KBM-7 (cell line): ENCODE data around the gene ATP8B3.

Source experiments
- DNase-seq: peaks from one replicate; pipeline ENCODE4 v3.0.0-alpha.2; 2015
- in situ Hi-C: fragments of 300-500 bp; cut with MboI; formaldehyde crosslinking; loops from 2 replicates; pipeline ENCODE4 v1.14.3; 2020; ENCODE audit warnings: low sequenced_read_pairs, low pct_unique_long_range_greater_than_20kb, mixed read lengths

The ATP8B3 gene

GRCh38 chr19:1752757-1753728 is 59.0 kb downstream of the ATP8B3 start, which contains the start of gene ONECUT3:
Gene ONECUT3 (plus strand): TSS chr19:1753506. CDS start chr19:1753663, 157 bp downstream.
- in situ Hi-C loops = no loop called here
- DNase-seq = no peak

- DNase-seq = peak; percentile 53
- in situ Hi-C loops = no loop called here
Observed at GRCh38 chr19:1752009-1752756, 59.9 kb downstream of the ATP8B3 start.

DNA sequence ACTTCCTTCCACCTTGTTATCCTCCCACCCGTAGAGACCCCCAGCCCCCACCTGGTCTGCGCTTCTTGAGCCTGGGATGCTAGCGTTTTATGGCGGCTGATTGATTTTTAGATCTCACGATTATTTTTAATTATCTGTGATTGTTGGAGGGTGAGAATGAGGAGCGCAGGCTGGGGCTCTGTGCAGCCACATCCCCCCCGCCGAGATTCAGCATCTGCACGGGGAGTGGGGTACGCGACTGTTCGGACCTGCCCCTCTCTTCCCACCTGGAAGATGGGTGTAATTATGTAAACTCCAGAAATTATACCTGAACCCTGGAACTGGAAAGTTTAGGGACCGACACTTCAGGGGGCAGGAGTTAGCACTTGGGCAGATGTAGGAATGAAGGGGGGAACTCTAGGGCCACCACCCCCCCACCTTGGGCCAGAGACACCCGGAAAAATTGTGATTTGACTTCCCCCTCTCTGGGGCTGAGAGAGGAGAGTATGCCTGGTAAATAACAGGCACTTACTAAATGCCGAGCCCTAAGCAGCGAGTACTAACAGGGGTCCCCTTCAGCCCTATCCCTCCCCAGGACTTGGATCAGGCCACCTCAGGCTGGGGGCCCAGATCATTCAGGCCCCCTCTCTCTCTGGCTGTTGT is 60.6 kb downstream of the ATP8B3 start:
- in situ Hi-C loops = no loop called here
- DNase-seq = no peak

GRCh38 chr19:1750343-1751021 is 61.6 kb downstream of the ATP8B3 start:
- in situ Hi-C loops = no loop called here

DNA sequence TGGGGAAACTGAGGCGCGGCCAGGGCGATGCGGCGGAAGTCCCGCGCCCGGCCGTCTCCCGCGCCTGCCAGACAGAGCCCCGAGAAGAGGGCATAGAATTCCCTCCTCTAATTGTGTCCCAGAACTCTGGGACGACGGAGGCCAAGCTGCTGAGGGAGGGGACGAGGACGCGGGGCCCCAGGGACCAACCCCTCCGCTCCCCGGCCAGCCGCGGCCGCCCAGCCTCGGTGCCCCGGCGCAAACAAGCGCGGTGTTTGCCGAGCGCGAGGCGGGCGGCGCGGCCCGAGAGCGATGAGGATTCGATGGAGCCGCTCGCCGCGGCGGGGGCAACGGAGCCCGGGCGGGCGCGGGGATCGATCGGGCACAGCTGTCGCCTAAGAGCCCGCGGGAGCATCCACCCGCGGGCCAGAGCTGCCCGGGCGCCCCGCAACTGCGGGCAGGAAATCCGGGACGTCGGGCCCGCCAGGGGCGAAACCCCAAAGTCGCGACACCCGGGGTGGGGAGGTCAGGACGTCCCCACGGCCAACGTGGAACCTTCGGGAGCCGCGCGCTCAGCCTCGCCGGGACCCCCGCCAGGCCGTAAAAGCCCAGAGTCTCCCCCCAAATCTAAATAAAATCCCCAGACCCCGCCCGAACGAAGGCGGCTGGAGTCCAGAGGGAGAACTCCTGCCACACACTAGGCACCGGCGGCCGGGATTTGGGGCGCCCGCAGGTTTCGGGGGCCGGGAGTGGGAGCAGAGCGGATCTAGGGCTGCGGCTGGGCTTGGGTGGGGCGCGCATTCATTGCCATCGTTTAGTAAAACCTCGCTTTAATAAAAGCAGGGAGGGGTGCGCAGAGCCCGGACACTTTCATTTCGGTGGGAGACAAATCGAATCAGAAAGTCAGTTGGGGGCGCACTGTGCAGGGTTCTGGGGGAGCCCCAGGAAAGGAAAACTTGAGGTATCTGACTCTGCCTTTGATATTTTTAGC is 62.4 kb downstream of the ATP8B3 start:
- in situ Hi-C loops = no loop called here
- no peak for DNase-seq

More at GRCh38 chr19:1750343-1751021, 61.6 kb downstream of the ATP8B3 start:
- DNase-seq = no peak

DNA sequence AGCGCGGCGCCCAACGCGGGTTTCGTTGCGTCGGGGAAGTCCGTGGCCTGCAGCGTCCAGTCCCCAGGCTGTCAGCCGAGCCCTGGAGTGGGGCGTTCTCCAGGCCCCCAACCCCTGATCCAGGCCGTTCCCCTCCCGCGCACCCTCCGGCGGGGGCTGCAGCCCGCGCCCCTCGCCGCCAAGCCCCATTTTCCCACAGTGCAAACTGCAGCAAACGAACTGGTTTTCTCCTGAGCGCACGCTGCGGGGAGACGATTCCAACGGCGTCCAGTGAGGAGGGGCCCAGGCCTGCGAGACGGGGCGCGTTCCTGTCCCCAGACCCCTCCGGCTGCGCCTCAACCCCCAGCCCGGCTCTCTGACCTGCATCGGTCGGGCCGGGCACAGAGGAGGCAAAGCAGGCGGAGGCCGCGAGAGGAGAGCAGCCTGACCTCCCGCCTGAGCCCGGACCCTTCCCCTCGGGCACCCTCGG is 63.2 kb downstream of the ATP8B3 start:
- in situ Hi-C loops = no loop called here
- DNase-seq = no peak

DNA sequence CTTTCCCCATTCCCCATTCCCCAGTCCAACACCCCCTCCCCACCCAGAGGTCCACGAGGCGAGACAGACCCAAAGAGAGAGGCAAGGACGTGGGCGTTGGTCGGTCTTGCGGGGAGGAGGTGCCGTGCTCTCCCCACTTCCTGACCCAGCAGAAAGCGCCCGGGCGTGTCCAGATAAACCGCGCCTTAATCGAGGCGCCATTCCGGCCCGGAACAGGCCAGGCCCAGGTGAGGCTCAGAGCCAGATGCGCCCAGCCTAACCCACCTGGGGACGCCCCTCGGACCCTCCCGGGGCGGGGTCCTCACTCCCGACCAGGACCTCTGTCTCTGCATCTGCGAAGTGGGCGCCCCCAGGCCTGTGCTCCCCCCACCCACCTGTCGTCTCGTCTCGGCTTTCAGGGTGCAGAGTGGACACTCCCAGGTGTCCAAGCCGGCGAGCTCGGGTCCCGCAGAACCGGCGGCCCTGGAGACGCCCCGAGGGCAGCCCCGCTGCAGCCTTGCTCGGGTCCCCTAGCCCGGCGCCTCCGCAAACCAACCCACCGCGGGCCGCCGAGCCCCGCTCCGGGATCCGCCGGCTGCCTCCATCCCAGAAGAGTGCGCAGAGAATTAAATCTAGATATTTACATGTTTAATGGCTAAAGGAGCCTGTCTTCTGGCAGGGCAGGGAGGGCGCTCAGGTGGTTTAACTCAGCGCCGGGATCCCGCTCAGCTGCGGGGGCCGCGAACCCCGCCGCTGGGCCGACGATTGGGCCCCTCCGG is 63.8 kb downstream of the ATP8B3 start:
- no peak for DNase-seq

DNA sequence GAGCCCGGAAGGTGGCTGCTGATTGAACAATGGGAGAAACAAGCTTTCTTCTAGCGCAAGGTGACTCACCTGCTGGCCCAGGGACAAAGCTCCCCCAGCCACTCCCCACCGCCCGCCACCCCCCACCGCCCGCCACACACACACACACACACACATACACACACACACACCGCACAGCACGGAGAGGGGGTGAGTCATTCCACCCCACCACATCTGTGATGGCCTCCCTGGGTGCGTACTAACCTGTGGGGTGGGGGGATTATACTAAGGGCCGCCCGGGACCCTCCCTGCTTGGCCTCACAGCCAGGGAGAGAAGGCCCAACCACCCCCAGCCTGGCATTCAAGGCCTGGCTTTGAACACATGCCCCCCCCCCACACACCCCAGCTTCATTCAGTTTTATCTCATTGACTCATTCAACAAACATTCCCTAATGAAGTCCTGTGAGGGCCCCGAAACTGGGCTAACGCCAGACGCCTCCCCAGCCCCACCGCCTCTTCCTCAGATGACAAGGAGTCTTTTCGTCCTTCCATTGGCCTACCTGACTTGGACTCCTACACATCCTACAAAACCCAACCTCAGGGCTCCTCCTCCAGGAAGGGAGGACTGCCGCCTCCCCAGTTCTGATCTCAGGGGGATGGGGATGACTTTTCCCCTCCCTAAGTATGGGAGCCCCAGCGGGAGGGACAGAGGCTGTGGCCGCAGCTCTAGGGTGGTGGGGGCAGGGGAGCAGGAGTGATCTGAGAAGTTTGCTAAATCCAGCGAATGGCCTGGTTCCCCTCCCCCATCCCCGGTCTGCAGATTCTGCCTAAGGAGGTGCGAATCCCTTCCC is 64.6 kb downstream of the ATP8B3 start:
- in situ Hi-C loops = no loop called here
- DNase-seq = peak; percentile 86

More for the DNA sequence above, 63.8 kb downstream of the ATP8B3 start:
- in situ Hi-C loops = no loop called here

- in situ Hi-C loops = no loop called here
- DNase-seq = no peak
Observed at GRCh38 chr19:1746401-1747284, 65.4 kb downstream of the ATP8B3 start.

GRCh38 chr19:1745589-1746031 is 66.5 kb downstream of the ATP8B3 start:
- in situ Hi-C loops = no loop called here

DNA sequence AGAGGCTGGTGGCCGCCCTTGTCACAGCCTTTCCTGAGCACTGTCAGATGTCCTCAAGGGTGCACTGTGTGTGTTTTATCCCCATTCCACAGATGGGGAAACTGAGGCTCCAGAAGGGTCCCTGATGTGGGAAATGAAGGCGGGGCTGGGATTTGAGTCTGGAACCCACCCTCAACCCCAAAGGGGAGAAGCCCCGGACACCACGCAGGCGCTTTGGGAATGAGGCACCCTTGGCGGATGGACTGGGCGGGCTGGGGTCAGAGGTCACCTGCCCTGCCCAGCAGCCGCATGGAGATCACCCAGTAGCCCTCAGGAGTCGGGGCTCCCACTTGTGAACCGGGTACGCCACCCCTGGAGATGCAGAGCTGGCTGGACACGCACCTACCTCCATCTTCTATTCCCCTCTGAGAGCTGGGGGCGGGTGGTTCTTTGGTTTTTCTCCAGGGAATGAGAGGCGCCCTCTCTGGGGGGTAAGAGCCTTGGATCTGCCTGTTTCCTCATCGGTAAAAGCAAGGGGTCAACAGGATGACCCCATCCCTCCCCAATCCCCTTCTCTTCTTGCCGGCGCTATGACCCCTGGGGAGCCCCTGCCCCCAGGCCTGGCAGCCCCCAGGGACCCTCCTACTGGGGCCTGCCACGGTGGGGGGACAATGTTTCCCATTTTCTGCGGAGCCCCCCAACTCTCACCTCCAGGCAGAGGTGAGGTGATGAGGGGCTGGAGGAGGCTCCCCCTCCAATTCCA is 67.1 kb downstream of the ATP8B3 start:
- no peak for DNase-seq
- in situ Hi-C loops = no loop called here

More at GRCh38 chr19:1745589-1746031, 66.5 kb downstream of the ATP8B3 start:
- DNase-seq = peak; percentile 48

- DNase-seq = no peak
- in situ Hi-C loops = no loop called here
Observed at GRCh38 chr19:1744133-1744665, 67.9 kb downstream of the ATP8B3 start.

DNA sequence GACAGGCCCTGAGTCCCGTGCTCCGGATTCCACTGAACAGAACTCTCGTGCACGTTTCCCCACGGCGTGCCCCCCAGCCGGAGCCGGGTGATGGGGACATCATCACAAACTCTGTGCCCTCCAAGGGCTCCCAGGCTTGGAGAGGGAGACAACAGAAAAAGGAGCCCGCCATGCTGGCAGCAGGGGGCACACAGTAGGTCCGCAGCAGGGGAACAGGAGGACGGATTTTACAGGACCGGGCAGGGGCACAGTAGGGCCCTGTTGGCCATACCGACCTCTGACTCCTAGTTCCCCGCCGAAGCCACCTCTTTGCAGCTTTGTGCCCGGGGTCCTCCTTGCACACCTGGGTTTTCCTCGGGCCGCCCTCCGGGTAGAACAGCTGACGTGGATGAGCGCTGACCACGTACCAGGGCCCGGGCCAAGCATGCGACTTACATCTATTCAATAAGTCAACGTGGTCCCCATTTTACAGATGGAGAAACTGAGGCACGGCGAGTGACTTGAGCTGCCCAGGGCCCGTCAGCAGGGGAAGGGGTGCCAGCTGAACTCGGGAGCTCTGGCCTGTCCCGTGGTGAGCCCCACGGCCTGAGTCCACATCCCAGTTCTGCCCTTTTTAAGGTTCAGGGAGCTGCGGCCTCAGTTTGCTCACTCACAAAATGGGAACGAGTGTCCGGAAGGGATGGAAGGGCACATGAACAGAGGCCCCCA is 68.9 kb downstream of the ATP8B3 start:
- DNase-seq = no peak
- in situ Hi-C loops = no loop called here
